Effector memory CD8-positive, alpha-beta T cell (primary cell): ENCODE measurements around the gene C11orf97.
"Not testable (repeated sequence)": the region's sequence is repeated elsewhere in the genome, so short reads cannot be mapped to it uniquely, and the experiment has no call there.

Experiments
- ATAC-seq: fragments of 150-1000 bp; cut with Tn5 transposase; replicated peaks from 2 replicates; pipeline ENCODE4 v1.10.0; 2021; ENCODE audit warnings: mild to moderate bottlenecking, moderate library complexity
- DNase-seq, 3 experiments: peaks; one replicate each; pipeline ENCODE4 v3.0.0; 2021
- H3K27ac Mint-ChIP-seq, 2 donors: one replicate each; pipeline ENCODE4 v1.8.0; 2022; ENCODE audit warnings: mild to moderate bottlenecking in 2 of 2, mixed read lengths in 2 of 2, moderate library complexity in 2 of 2
- H3K27me3 Mint-ChIP-seq, 2 donors: one replicate each; pipeline ENCODE4 v1.8.0; 2022; ENCODE audit warnings: mixed read lengths in 2 of 2
- H3K36me3 Mint-ChIP-seq: one replicate; pipeline ENCODE4 v1.8.0; 2022; ENCODE audit warnings: mild to moderate bottlenecking, moderate library complexity, mixed read lengths; ENCODE audit not compliant: insufficient read depth
- H3K4me1 Mint-ChIP-seq, 2 donors: one replicate each; pipeline ENCODE4 v1.8.0; 2022; ENCODE audit warnings: low read depth in 2 of 2, mixed read lengths in 2 of 2
- H3K4me3 Mint-ChIP-seq, 2 donors: one replicate each; pipeline ENCODE4 v1.8.0; 2022; ENCODE audit warnings: mild to moderate bottlenecking in 2 of 2, mixed read lengths in 2 of 2, moderate library complexity in 2 of 2
- H3K9me3 Mint-ChIP-seq, 2 donors: one replicate each; pipeline ENCODE4 v1.8.0; 2022; ENCODE audit warnings: mixed read lengths in 2 of 2

C11orf97 gene

DNA sequence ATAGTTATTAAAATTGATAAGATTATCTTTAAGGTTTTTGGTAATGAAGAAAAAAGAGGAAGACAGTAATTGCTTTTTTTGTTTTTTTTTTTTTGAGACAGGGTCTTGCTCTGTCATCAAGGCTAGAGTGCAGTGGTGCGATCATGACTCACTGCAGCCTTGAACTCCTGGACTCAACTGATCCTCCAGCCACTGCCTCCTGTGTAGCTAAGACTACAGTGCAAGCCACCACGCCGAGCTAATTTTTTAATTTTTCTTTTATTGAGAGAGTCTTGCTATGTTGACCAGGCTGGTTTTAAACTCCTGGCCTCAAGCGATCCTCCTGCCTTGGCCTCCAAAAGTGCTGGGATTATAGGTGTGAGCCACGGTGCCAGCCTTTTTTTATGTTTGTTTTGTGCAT lies 5.7 kb upstream of the C11orf97 start:
- not testable (repeated sequence) for H3K4me3 Mint-ChIP-seq, H3K4me1 Mint-ChIP-seq, H3K36me3 Mint-ChIP-seq, DNase-seq, H3K27ac Mint-ChIP-seq, H3K9me3 Mint-ChIP-seq, ATAC-seq
- H3K27me3 Mint-ChIP-seq = peaks cover 7 to 18% of the 10 kb centered on the region in 2 donors

DNA sequence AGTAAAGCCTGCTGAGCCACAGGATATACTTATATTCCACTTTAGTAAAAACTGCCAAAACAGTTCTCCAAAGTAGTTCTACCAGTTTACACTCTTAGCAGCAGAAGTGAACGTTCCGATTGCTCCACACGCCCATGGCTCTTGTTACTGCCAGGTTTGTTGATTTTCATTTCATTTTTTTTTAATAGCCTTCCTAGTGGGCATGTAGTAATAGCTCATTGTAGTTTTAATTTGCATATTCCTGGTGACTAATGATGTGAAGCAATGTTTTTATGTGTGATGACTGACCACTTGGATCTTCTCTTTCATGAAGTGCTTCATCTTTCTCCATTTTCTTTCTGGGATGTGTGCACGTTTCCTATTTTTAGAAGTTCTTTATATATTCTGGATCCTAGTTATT lies 4.8 kb upstream of the C11orf97 start:
- no peak overlapping the region for H3K4me3 Mint-ChIP-seq
- no peaks in the 10 kb centered on the region for H3K9me3 Mint-ChIP-seq
- H3K27me3 Mint-ChIP-seq = peaks cover 7 to 18% of the 10 kb centered on the region in 2 donors
- ATAC-seq = no peak
- H3K4me1 Mint-ChIP-seq = peaks cover 7 to 8% of the 10 kb centered on the region in 2 donors
- H3K27ac Mint-ChIP-seq = no peak overlapping the region
- peaks cover 17% of the 10 kb centered on the region for H3K36me3 Mint-ChIP-seq
- no peak for DNase-seq

DNA sequence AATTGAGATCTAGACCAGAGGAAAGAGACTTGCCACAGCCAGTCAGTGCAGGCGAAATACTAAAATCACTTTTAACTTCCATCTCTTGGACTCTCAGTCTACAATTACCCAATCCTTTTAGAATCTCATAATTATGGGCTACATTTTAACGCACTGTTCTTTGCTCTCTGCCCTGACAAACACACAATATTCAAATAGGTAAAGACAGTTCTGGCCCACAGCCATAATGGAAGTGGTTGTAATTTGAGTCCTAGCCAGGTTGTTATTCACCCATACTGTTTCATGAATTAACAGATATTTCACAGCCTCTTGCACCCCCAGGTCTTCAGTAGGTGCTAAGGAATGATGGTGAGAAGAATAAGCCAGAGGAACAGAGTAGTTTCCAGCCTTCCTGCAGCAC lies 830 bp downstream of the C11orf97 start:
- Mint-ChIP-seq H3K27me3 (peaks cover 10 to 14% of the 10 kb centered on the region in 2 donors), H3K36me3 (peaks cover 7% of the 10 kb centered on the region), H3K9me3 (no peaks in the 10 kb centered on the region), H3K4me3 (peak overlapping the region; percentile 80 to 85), H3K27ac (peak overlapping the region in 1 of 2 donors; percentile 57), H3K4me1 (peaks cover 12 to 15% of the 10 kb centered on the region in 2 donors)
- ATAC-seq (peak; percentile 29), DNase-seq (no peak)

DNA sequence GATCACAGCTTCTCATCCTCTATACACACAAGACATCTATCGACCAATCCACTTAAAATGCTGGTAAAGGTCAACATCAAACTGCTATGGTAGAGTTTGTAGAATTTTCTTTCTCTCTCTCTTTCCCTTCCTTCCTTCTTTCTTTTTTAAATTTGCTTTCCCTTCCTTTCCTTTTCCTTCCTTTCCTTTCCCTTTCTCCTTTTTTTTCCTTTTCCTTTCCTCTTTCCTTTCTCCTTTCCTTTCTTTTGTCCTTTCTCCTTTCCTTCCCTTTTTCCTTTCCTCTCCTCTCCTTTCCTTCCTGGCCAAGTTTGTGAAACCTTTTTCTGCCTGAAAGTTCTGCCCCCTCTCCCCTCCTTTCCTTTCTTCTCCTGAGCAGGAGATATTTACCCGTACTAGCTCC lies 3.1 kb downstream of the C11orf97 start:
- peaks cover 7% of the 10 kb centered on the region for H3K36me3 Mint-ChIP-seq
- DNase-seq (no peak), ATAC-seq (no peak)
- no peak overlapping the region for H3K4me3 Mint-ChIP-seq
- no peak overlapping the region for H3K27ac Mint-ChIP-seq
- peaks cover 0 to 7% of the 10 kb centered on the region in 2 donors for H3K27me3 Mint-ChIP-seq
- peaks cover 12 to 15% of the 10 kb centered on the region in 2 donors for H3K4me1 Mint-ChIP-seq
- H3K9me3 Mint-ChIP-seq = no peaks in the 10 kb centered on the region

DNA sequence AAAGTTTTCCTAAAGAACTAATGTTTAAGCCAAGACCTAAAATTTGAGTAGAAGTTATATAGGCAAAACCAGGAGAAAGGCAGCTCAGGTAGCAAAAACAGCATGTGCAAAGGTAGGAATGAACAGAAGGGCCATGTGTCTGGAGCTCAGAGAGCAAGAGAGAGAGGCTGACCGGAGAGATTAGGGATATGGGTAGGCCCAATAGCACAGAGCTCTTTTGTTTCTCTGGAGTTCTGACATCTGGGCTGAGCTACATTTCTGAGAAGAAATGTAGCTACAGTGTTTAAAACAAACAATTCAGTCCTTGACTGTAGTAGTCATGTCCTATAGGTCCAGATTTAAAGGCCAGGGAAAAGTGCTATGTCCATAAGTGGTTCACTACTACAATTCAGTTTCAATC lies 4.5 kb downstream of the C11orf97 start:
- no peak overlapping the region for H3K27ac Mint-ChIP-seq
- no peaks in the 10 kb centered on the region for H3K9me3 Mint-ChIP-seq
- peaks cover 0 to 7% of the 10 kb centered on the region in 2 donors for H3K27me3 Mint-ChIP-seq
- no peak overlapping the region for H3K4me3 Mint-ChIP-seq
- peaks cover 12 to 14% of the 10 kb centered on the region in 2 donors for H3K4me1 Mint-ChIP-seq
- DNase-seq (no peak), ATAC-seq (no peak)
- peaks cover 7% of the 10 kb centered on the region for H3K36me3 Mint-ChIP-seq

DNA sequence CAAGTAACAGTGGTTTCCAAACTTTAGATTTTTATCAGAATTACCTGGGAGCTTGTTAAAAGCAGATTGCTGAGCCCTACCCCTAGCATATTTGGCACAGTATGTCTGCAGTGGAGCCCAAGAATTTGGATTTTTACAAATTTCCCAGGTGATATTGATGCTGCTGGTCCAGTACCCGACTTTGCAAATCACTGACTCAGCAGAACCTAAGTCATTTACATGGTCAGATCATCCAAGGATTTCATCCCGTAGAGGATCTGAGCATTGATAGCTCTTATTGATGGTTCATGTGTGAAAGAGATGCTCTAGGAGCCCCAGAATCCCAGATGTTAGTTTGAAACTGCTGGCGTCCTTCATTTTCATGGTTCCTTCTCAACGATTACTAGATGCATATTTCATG lies 6.0 kb downstream of the C11orf97 start:
- no peak for ATAC-seq
- DNase-seq = no peak
- no peak overlapping the region for H3K27ac Mint-ChIP-seq
- H3K27me3 Mint-ChIP-seq = peaks cover 7% of the 10 kb centered on the region in 2 donors
- no peaks in the 10 kb centered on the region for H3K9me3 Mint-ChIP-seq
- H3K36me3 Mint-ChIP-seq = no peaks in the 10 kb centered on the region
- no peak overlapping the region for H3K4me3 Mint-ChIP-seq
- peaks cover 0 to under 1% of the 10 kb centered on the region in 2 donors for H3K4me1 Mint-ChIP-seq

DNA sequence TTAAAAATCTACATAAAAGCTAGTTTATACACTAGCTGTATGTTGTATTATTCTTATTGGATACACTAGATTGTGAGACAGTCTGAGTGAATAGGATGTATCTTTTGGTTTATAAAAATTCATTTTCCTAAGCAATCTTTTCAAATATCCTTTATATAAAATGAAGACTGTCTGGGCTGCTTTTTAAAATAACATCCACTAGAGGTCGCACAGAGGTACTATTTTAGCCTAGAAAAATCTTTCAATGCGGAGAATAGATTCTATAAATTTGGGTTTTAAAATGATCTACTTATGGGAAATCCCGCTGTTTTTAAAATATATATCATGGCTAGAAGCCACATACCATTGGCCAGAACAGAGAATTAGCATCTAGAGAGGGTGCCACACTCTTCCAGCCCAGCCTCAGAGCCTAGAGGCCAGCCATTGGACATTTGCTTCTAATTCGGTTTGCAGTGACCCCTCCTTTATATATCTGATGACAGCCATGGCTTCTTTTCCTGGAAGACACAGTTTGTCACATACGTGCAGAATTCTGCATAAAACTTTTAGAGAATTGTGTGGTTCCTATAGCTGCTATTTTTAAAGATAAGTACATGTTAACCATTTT lies 7.3 kb downstream of the C11orf97 start:
- no peak overlapping the region for H3K27ac Mint-ChIP-seq
- ATAC-seq = peak; percentile 43
- DNase-seq = no peak

DNA sequence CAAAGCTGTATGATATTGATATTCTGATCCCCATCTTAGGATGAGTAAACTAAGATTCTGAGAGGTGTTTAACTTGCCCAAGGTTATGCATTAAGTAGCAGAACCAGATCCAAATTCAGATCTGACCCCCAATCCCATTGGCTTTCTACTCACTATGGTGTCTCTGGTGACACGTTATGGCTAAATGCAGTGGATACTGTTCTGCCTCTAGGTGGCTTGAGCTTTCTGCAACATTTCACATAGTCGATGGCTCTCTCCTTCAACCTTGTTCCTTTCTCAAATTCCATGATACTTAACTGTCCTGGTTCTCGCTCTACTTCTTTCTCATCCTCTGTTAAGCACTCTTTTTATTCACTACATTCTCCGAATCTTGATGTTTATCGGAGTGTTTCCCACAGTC lies 9.4 kb downstream of the C11orf97 start:
- H3K4me1 Mint-ChIP-seq = no peaks in the 10 kb centered on the region
- no peak overlapping the region for H3K27ac Mint-ChIP-seq
- ATAC-seq = peak; percentile 40
- DNase-seq = no peak
- peaks cover 11 to 25% of the 10 kb centered on the region in 2 donors for H3K27me3 Mint-ChIP-seq
- no peaks in the 10 kb centered on the region for H3K9me3 Mint-ChIP-seq
- no peak overlapping the region for H3K4me3 Mint-ChIP-seq
- H3K36me3 Mint-ChIP-seq = no peaks in the 10 kb centered on the region

More for the DNA sequence above, 7.3 kb downstream of the C11orf97 start:
- Mint-ChIP-seq H3K9me3 (no peaks in the 10 kb centered on the region), H3K36me3 (no peaks in the 10 kb centered on the region), H3K4me3 (no peak overlapping the region), H3K27me3 (peaks cover 7 to 16% of the 10 kb centered on the region in 2 donors), H3K4me1 (no peaks in the 10 kb centered on the region)

DNA sequence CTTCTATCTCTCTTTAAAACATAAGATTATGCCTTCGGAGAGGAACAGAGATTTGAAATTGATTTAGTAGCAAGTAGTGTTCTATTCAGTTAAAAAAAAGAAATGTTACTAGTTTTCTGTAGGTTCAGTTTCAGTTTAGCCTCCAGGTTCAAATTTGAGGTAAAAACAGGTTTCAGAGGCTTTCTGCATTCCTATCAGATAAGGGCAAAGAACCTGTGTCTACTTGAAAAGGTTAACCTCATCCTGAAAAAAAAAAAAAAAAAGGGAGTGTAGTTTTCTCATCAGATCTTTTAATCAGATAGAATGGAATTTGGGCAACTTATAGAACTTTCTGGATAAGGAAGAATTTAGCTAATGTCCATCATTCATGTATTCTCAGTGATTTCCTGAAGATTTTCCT lies 12.1 kb downstream of the C11orf97 start:
- Mint-ChIP-seq H3K4me1 (no peaks in the 10 kb centered on the region), H3K27ac (no peak overlapping the region), H3K4me3 (no peak overlapping the region), H3K27me3 (peaks cover 37 to 40% of the 10 kb centered on the region in 2 donors), H3K36me3 (no peaks in the 10 kb centered on the region), H3K9me3 (no peaks in the 10 kb centered on the region)
- DNase-seq (no peak), ATAC-seq (no peak)

DNA sequence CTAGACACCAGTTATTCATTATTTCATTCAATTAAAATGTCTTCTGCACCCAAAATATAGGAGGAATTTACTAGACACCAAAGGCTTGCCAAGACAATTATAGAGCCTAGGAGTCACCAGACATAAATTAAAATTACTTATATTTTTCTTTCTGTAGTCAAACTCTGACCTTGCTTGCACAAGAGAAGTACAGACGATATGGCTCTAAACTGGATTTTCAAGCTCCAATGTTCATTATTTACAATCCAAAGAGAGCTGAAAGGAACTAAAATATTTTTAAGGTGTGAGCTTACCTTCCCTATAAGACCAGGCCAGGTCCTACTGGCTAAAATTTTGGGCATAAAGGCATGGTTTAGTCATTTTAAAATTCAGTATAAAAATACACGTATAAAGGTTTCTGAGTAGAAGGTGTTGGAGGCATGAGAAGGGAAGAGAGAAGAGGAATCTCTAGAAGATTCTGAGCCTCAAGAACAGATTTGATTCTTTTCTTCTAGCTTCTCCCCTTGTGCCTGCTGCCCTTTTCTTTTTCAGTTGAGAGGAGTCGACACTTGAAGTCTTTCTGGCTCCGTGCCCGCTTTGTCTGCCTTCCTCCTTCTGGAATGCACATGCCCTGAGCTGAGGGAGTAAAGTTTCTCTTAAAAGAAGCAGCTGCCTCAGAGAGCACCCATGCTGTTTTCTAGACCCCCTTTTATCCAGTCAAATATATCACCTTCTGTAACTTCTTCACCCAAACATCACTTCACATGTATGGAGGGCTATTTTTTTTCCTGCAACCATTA lies 13.5 kb downstream of the C11orf97 start:
- DNase-seq (no peak), ATAC-seq (no peak)
- no peak overlapping the region for H3K27ac Mint-ChIP-seq
- H3K4me1 Mint-ChIP-seq = no peaks in the 10 kb centered on the region
- no peak overlapping the region for H3K4me3 Mint-ChIP-seq
- H3K9me3 Mint-ChIP-seq = no peaks in the 10 kb centered on the region
- H3K36me3 Mint-ChIP-seq = no peaks in the 10 kb centered on the region
- H3K27me3 Mint-ChIP-seq = peaks cover 40 to 41% of the 10 kb centered on the region in 2 donors

DNA sequence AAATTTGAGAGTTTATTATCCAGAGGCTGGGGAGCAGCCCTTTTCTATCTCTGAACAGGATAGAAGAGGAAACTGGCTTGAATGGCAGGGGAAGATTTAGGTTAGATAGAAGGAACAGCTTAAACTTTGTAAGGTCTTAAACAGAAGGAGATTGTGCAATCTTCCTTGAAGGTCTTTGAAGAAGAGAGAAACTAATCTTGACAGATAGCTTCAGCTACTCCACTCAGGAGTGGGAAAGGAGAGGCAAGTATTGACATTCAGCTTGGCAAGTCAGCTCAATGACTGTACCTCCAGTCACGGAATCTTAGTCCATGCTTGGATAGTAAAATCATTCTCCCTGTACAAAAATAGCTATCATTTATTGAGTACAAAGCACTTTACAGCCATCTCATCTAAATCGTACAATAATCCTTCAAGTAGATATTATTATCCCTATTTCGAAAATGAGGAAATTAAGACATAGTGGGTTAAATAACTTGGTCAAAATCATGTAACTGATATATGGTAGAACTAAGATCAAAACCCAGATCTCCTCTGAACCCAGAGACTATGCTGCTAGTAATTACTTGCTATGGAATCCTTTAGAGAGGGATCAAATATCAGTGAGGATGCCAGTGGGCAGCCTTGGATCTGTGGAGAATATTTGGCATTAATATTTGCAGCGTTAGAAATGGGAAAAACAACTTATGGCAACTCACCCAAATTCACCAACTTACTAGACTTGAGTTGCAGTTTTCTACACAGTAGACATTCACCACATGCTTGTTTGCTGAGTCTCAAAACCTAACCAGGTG lies 14.6 kb downstream of the C11orf97 start:
- H3K9me3 Mint-ChIP-seq = no peaks in the 10 kb centered on the region
- no peak overlapping the region for H3K4me3 Mint-ChIP-seq
- DNase-seq (no peak), ATAC-seq (no peak)
- H3K27ac Mint-ChIP-seq = no peak overlapping the region
- H3K36me3 Mint-ChIP-seq = no peaks in the 10 kb centered on the region
- H3K27me3 Mint-ChIP-seq = peaks cover 45 to 51% of the 10 kb centered on the region in 2 donors
- H3K4me1 Mint-ChIP-seq = no peaks in the 10 kb centered on the region

DNA sequence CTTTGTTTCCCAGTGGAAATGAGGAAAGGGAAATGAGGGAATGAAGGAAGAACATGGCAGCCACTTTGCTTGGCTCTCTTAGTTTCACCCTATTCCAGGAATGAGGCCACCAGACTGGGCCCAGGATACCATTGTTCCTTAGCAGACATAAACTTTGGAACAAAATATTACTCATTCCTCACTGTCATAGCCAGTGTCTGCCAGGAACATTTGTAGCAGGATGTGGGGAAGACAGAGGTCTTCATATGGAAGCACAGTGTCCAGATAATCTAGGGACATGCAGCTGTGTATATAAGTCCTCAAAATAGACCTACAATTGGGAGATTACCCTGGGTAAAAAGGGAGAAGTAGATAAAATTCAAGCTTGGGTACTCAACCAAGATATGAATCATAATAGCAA lies 16.3 kb downstream of the C11orf97 start:
- Mint-ChIP-seq H3K27me3 (peaks cover 44 to 59% of the 10 kb centered on the region in 2 donors), H3K36me3 (no peaks in the 10 kb centered on the region), H3K4me1 (no peaks in the 10 kb centered on the region), H3K4me3 (no peak overlapping the region), H3K27ac (no peak overlapping the region), H3K9me3 (no peaks in the 10 kb centered on the region)
- ATAC-seq (no peak), DNase-seq (no peak)

DNA sequence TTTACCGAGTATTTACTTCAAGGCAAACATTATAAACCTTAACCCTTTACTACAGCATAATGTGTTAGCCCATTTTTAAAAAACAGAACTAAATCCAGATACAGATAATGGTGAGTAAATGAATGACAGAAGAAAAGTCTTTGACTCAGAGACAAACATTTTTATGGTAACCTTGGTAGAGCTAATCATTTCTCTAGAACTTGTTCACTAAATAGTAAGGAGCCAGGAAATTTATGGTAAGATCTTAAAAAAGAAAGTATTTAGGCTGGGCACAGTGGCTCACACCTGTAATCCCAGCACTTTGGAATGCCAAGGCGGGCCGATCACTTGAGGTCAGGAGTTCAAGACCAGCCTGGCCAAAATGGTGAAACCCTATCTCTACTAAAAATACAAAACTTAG lies 19.9 kb downstream of the C11orf97 start:
- no peak overlapping the region for H3K27ac Mint-ChIP-seq
- H3K4me1 Mint-ChIP-seq = no peaks in the 10 kb centered on the region
- H3K4me3 Mint-ChIP-seq = no peak overlapping the region
- no peak for DNase-seq
- no peaks in the 10 kb centered on the region for H3K36me3 Mint-ChIP-seq
- no peaks in the 10 kb centered on the region for H3K9me3 Mint-ChIP-seq
- ATAC-seq = no peak
- peaks cover 50 to 73% of the 10 kb centered on the region in 2 donors for H3K27me3 Mint-ChIP-seq
